Gastrocnemius medialis (tissue), 4 donors: ENCODE results near the gene GDF10. TPM values are rescaled to one million over a fixed set of nuclear protein-coding genes. Genes with fewer than 3 reads are reported as not detected.

Experiments
- ATAC-seq, 2 donors: fragments of 150-250 bp; one replicate each; pipeline ENCODE4 v1.9.1; 2016
- DNase-seq, 2 donors: peaks; one replicate each; pipeline ENCODE4 v3.0.0-alpha.2; 2019
- H3K27ac ChIP-seq, 4 donors: fragments of 200-600 bp; sonication (generic); 1 replicate in 1 of 4; 2 replicates in 3 of 4; pipeline ENCODE4 v1.5.1; 2016 to 2018; ENCODE audit warnings: mild to moderate bottlenecking in 2 of 4, moderate library complexity in 1 of 4
- H3K27me3 ChIP-seq, 3 donors: fragments of 200-600 bp; sonication (generic) in 2 of 3; 1 replicate in 1 of 3; 2 replicates in 2 of 3; pipeline versions ENCODE4 v1.5.1 to v1.6.0; 2016 to 2019; ENCODE audit warnings: mild to moderate bottlenecking in 1 of 3, moderate library complexity in 1 of 3
- H3K36me3 ChIP-seq, 2 donors: fragments of 200-600 bp; sonication (generic) in 1 of 2; one replicate each; pipeline ENCODE4 v1.5.1; 2017 to 2018
- H3K4me1 ChIP-seq, 2 donors: fragments of 200-600 bp; sonication (generic) in 1 of 2; one replicate each; pipeline ENCODE4 v1.5.1; 2016 to 2017; ENCODE audit warnings: mild to moderate bottlenecking in 2 of 2
- H3K4me3 ChIP-seq, 4 donors: fragments of 200-600 bp; sonication (generic) in 3 of 4; 1 replicate in 1 of 4; 2 replicates in 3 of 4; pipeline ENCODE4 v1.5.1; 2016 to 2019; ENCODE audit warnings: mild to moderate bottlenecking in 2 of 4
- H3K9me3 ChIP-seq, 3 donors: fragments of 200-600 bp; sonication (generic) in 2 of 3; 1 replicate in 1 of 3; 2 replicates in 2 of 3; pipeline ENCODE4 v1.5.1; 2016 to 2019
- CTCF ChIP-seq, 5 experiments: fragments of 450-650 bp in 3 of 5; fragments of 200-600 bp in 2 of 5; sonication (generic) in 2 of 5; IDR thresholded peaks in 4 of 5; conservative IDR thresholded peaks in 1 of 5; 1 replicate in 4 of 5; 2 replicates in 1 of 5; pipeline ENCODE4 v1.5.1; 2016 to 2019; ENCODE audit warnings: antibody characterized with exemption in 5 of 5, mild to moderate bottlenecking in 3 of 5, moderate library complexity in 3 of 5
- POLR2A ChIP-seq, 2 donors: fragments of 450-650 bp; IDR thresholded peaks; one replicate each; pipeline ENCODE4 v1.6.1; 2017; ENCODE audit warnings: antibody characterized with exemption in 2 of 2, mild to moderate bottlenecking in 2 of 2, moderate library complexity in 2 of 2
- in situ Hi-C, 4 donors: fragments of 200-750 bp; cut with MboI; loops; one replicate each; pipeline versions ENCODE4 v1.15.0 to v1.8.0; 2017; ENCODE audit warnings: low sequenced_read_pairs in 4 of 4
- intact Hi-C: fragments of 100-400 bp; cut with DNase I; formaldehyde crosslinking; loops from one replicate; pipeline ENCODE4 v1.15.1; 2023; ENCODE audit warnings: low total_unique reads
- total RNA-seq, 4 donors: library from RNA; depleted of rRNA; stranded (reverse); fragments of >200 nt; gene quantifications; one replicate each; pipeline versions ENCODE4 v1.1.0 to v1.2.3, GENCODE V29; 2016

Gene GDF10
- total RNA-seq, 4 donors from 2014 or later = 0.20 to 0.72 (median 0.36) TPM

DNA sequence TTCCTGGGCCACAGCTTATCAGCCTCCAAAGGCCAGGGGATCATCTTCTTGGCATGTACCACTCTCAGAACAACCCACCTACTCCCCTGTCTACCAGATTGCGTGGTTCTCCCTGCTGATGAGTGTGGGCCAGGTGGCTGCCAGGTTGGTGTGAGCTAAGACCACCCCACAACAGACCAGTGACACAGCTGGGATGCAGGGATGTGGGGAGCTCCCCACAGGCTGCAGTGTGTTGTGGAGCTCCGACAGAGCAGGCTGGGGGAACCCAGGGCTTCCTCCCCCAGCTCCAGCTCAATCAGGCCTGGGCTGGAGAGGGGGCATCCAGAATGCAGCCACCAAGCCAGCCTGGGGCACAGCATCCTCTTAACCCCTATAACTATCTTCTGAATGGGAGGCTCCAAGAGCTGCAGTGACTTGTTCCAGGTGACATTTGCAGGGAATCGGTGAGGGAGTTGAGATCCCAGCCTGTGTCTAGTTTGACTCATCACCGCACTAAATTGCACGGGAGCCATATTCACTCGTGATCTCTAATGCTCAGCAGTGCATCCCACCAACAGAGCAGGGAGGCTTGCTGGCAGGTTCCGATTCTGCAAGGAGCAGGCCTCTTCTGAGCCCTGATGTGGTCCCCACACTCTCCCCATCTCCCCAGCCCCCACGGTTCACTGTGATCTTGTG is 21.7 kb downstream of the GDF10 start:
- H3K4me3 ChIP-seq = no peak overlapping the region
- in situ Hi-C loops (no loop called here), intact Hi-C loops (no loop called here)
- TF ChIP-seq POLR2A (IDR thresholded peaks at IDR 0.05) (no peak), CTCF (IDR thresholded peaks at IDR 0.05 in 4 of 5, conservative IDR thresholded peaks at IDR 0.05 in 1 of 5) (no peak)
- DNase-seq (no peak), ATAC-seq (no peak)
- H3K36me3 ChIP-seq = no peaks in the 10 kb centered on the region
- H3K27me3 ChIP-seq = no peaks in the 10 kb centered on the region
- H3K27ac ChIP-seq = no peak overlapping the region
- no peaks in the 10 kb centered on the region for H3K4me1 ChIP-seq
- H3K9me3 ChIP-seq = no peaks in the 10 kb centered on the region

DNA sequence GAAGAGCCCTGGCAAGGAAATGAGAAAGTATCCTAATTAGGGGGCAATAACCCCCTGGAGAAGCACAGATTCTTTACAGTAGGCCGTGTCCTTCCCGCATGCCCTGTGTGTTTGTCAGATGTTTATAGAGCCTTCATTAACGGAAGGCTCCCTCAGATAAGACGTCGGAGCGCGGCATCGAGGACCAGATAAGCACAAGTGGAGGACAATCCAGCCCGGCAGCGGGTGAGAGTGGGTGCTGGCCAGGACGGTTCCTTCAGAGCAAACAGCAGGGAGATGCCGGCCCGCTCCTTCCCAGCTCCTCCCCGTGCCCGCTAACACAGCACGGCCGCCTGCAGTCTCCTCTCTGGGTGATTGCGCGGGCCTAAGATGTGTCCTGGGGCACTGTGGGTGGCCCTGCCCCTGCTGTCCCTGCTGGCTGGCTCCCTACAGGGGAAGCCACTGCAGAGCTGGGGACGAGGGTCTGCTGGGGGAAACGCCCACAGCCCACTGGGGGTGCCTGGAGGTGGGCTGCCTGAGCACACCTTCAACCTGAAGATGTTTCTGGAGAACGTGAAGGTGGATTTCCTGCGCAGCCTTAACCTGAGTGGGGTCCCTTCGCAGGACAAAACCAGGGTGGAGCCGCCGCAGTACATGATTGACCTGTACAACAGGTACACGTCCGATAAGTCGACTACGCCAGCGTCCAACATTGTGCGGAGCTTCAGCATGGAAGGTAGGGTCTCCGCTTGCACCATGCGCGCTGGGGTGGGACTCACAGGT is 22.5 kb downstream of the GDF10 start, which contains the start of gene GDF2:
GDF2 (plus strand) TSS at position 155 of the 762 bp plus-strand sequence; CDS start at position 370, 215 bp downstream.
- intact Hi-C loops (no loop called here), in situ Hi-C loops (no loop called here)
- no peaks in the 10 kb centered on the region for H3K4me1 ChIP-seq
- H3K27ac ChIP-seq = no peak within 1 kb of the TSS
- no peak for TF ChIP-seq POLR2A (IDR thresholded peaks at IDR 0.05)
- H3K4me3 ChIP-seq = no peak within 1 kb of the TSS
- ATAC-seq (no peak), DNase-seq (no peak)
- no peaks in the 10 kb centered on the region for H3K9me3 ChIP-seq
- H3K27me3 ChIP-seq = no peaks in the 10 kb centered on the region
- H3K36me3 ChIP-seq = no peaks in the 10 kb centered on the region

- ATAC-seq (no peak), DNase-seq (no peak)
- H3K36me3 ChIP-seq = no peaks in the 10 kb centered on the region
- H3K27me3 ChIP-seq = no peaks in the 10 kb centered on the region
- TF ChIP-seq POLR2A (IDR thresholded peaks at IDR 0.05) (no peak), CTCF (IDR thresholded peaks at IDR 0.05 in 4 of 5, conservative IDR thresholded peaks at IDR 0.05 in 1 of 5) (no peak)
- H3K27ac ChIP-seq = no peak overlapping the region
- H3K4me3 ChIP-seq = no peak overlapping the region
- H3K9me3 ChIP-seq = no peaks in the 10 kb centered on the region
- in situ Hi-C loops (no loop called here), intact Hi-C loops (no loop called here)
- H3K4me1 ChIP-seq = no peaks in the 10 kb centered on the region
These were observed 23.1 kb downstream of the GDF10 start for GRCh38 chr10:47323087-47323486.

GRCh38 chr10:47323636-47324296 is 23.8 kb downstream of the GDF10 start:
- DNase-seq = no peak
- no peak for ATAC-seq
- H3K4me3 ChIP-seq = no peak overlapping the region
- no peak for TF ChIP-seq POLR2A (IDR thresholded peaks at IDR 0.05)
- TF ChIP-seq CTCF (IDR thresholded peaks at IDR 0.05 in 4 of 5, conservative IDR thresholded peaks at IDR 0.05 in 1 of 5) = no peak
- intact Hi-C loops = no loop called here
- H3K27me3 ChIP-seq = no peaks in the 10 kb centered on the region
- H3K36me3 ChIP-seq = no peaks in the 10 kb centered on the region
- in situ Hi-C loops = no loop called here
- H3K4me1 ChIP-seq = no peaks in the 10 kb centered on the region
- no peaks in the 10 kb centered on the region for H3K9me3 ChIP-seq
- H3K27ac ChIP-seq = no peak overlapping the region
